Endodermal cell (in vitro differentiated cells): ENCODE results near the gene UBE2H. TPM values are rescaled to one million over a fixed set of nuclear protein-coding genes. Genes with fewer than 3 reads are reported as not detected.
"Not testable (repeated sequence)": the region's sequence is repeated elsewhere in the genome, so short reads cannot be mapped to it uniquely, and the experiment has no call there.

ENCODE experiments used
- DNase-seq: peaks from one replicate; pipeline ENCODE4 v3.0.0-alpha.2; 2017
- H3K27ac ChIP-seq: 2 replicates; pipeline ENCODE4 v1.5.1; 2013; ENCODE audit warnings: mild to moderate bottlenecking, low read depth, low read length, moderate library complexity
- H3K27me3 ChIP-seq: 2 replicates; pipeline ENCODE4 v1.6.1; 2013; ENCODE audit warnings: mild to moderate bottlenecking, low read length, moderate library complexity; ENCODE audit not compliant: insufficient read depth, control insufficient read depth, poor library complexity, severe bottlenecking
- H3K36me3 ChIP-seq: 2 replicates; pipeline ENCODE4 v1.7.0; 2013; ENCODE audit warnings: mild to moderate bottlenecking, low read length, moderate library complexity; ENCODE audit not compliant: control insufficient read depth, insufficient read depth
- H3K4me1 ChIP-seq: one replicate; pipeline ENCODE4 v1.7.0; 2013; ENCODE audit warnings: low read length; ENCODE audit not compliant: control insufficient read depth, insufficient read depth
- H3K4me3 ChIP-seq: 2 replicates; pipeline ENCODE4 v1.5.1; 2013; ENCODE audit warnings: mild to moderate bottlenecking, low read length, moderate library complexity
- H3K9ac ChIP-seq: 2 replicates; pipeline ENCODE4 v1.6.1; 2013; ENCODE audit warnings: mild to moderate bottlenecking, low read length, moderate library complexity; ENCODE audit not compliant: poor library complexity, severe bottlenecking; ENCODE audit errors: extremely low read depth
- H3K9me3 ChIP-seq: 2 replicates; pipeline ENCODE4 v1.6.1; 2013; ENCODE audit warnings: mild to moderate bottlenecking, low read length, moderate library complexity; ENCODE audit not compliant: control insufficient read depth
- H3K27ac Mint-ChIP-seq: 2 replicates; pipeline ENCODE4 v1.8.0; 2020; ENCODE audit warnings: mixed read lengths
- H3K27me3 Mint-ChIP-seq: 2 replicates; pipeline ENCODE4 v1.8.0; 2021; ENCODE audit warnings: mild to moderate bottlenecking, mixed read lengths; ENCODE audit not compliant: insufficient read depth
- H3K36me3 Mint-ChIP-seq: 2 replicates; pipeline ENCODE4 v1.8.0; 2020; ENCODE audit warnings: low read depth, mixed read lengths
- H3K4me1 Mint-ChIP-seq: 2 replicates; pipeline ENCODE4 v1.8.0; 2020; ENCODE audit warnings: mixed read lengths
- H3K4me3 Mint-ChIP-seq: 2 replicates; pipeline ENCODE4 v1.8.0; 2020; ENCODE audit warnings: mild to moderate bottlenecking, moderate library complexity, mixed read lengths
- H3K9me3 Mint-ChIP-seq: 2 replicates; pipeline ENCODE4 v1.8.0; 2020; ENCODE audit warnings: mild to moderate bottlenecking, mixed read lengths
- WGBS, 2 experiments: methylation state at CpG; one replicate each; pipeline versions ENCODE4 v1.1.5 to v1.1.7; 2013; ENCODE audit warnings: missing lambda C conversion rate in 2 of 2, mixed read lengths in 1 of 2; ENCODE audit not compliant: insufficient coverage in 1 of 2, insufficient read length in 1 of 2; 5-methylcytosine and 5-hydroxymethylcytosine counted together
- total RNA-seq, 2 donors: library from RNA; stranded (reverse); fragmentation: NEBNext Ultra II Directional in 1 of 2; extraction: Animal tissue kit (Norgen Biotek cat#: 25700) in 1 of 2; gene quantifications; 2 replicates in 1 of 2; 3 replicates in 1 of 2; pipeline ENCODE4 v1.2.1, GENCODE V29; 2021
- TF ChIP-seq, protein P1 (sequence below): fragments of 200-600 bp; sonication (generic); conservative IDR thresholded peaks from 2 replicates; pipeline ENCODE4 v1.5.0; 2021; ENCODE audit warnings: antibody characterized with exemption, mild to moderate bottlenecking

The UBE2H gene
- total RNA-seq, 2 donors from 2014 or later = 74.5 to 74.7 TPM

DNA sequence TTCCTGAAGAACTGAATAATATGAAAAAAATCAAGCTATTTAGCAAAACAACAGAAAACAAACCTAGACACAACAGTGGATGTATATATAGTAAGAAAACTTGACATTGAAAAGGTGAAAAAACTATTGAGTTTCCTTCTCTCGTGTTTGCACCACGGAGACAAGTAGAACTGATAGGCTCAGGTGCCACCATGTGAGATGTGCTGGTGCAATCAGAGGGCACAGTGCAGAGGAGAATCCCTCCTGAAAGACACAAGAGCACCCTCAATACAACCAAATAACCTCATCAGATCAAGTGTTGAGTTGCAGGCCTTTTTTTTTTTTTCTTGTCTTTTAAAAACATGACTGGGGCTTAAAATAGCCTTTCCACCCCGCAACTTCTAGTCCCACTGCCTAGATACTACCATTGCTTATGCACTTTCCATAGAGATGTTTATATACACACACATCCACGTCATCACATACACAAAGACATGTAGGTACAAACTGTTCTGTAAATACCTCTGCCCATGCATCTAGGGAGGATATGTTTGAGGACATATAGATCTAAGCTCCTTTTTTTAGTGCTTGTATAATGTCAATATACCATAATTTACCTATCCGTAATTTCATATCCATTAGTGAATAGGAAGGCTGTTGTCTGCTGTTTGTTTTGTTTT, 54.1 kb downstream of the UBE2H start:
- H3K27ac ChIP-seq = no peak overlapping the region
- no peaks in the 10 kb centered on the region for H3K27me3 ChIP-seq
- H3K36me3 ChIP-seq = peaks cover 29% of the 10 kb centered on the region
- H3K4me1 ChIP-seq = peaks cover 4% of the 10 kb centered on the region
- H3K4me3 Mint-ChIP-seq = no peak overlapping the region
- H3K4me1 Mint-ChIP-seq = peaks cover 25% of the 10 kb centered on the region
- TF ChIP-seq, protein P1, sequence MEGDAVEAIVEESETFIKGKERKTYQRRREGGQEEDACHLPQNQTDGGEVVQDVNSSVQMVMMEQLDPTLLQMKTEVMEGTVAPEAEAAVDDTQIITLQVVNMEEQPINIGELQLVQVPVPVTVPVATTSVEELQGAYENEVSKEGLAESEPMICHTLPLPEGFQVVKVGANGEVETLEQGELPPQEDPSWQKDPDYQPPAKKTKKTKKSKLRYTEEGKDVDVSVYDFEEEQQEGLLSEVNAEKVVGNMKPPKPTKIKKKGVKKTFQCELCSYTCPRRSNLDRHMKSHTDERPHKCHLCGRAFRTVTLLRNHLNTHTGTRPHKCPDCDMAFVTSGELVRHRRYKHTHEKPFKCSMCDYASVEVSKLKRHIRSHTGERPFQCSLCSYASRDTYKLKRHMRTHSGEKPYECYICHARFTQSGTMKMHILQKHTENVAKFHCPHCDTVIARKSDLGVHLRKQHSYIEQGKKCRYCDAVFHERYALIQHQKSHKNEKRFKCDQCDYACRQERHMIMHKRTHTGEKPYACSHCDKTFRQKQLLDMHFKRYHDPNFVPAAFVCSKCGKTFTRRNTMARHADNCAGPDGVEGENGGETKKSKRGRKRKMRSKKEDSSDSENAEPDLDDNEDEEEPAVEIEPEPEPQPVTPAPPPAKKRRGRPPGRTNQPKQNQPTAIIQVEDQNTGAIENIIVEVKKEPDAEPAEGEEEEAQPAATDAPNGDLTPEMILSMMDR = no peak
- no peak for DNase-seq
- H3K27ac Mint-ChIP-seq = no peak overlapping the region
- no peak overlapping the region for H3K9ac ChIP-seq
- no peak overlapping the region for H3K4me3 ChIP-seq
- H3K27me3 Mint-ChIP-seq = no peaks in the 10 kb centered on the region
- 80 to 87% methylated on average over 1 to 4 of the region's 5 CpGs for WGBS, 2 experiments
- no peaks in the 10 kb centered on the region for H3K9me3 ChIP-seq
- H3K36me3 Mint-ChIP-seq = peaks cover 29% of the 10 kb centered on the region
- H3K9me3 Mint-ChIP-seq = no peaks in the 10 kb centered on the region

DNA sequence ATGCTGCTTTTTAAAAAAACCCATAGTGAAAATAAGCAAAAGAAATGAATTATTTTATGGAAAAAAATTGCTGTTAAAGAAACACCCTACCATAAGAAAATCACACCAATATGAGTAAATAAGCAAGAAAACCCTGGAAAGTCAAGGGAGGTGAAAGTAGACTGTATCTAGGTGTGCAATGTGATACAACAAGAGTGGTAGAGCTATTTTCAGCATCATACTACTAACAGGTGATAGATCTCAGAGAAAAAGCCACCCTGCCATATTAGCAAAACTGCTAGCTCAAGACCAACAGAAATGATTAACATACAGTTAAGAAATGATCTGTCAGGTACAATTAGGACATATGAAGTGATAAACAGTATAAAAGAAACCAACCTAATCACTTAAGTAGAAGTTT, 54.8 kb downstream of the UBE2H start:
- Histone ChIP-seq H3K9me3 (no peaks in the 10 kb centered on the region), H3K27ac (no peak overlapping the region), H3K4me1 (peaks cover 4% of the 10 kb centered on the region), H3K36me3 (peaks cover 29% of the 10 kb centered on the region), H3K4me3 (no peak overlapping the region), H3K9ac (no peak overlapping the region), H3K27me3 (no peaks in the 10 kb centered on the region)
- H3K36me3 Mint-ChIP-seq = peaks cover 31% of the 10 kb centered on the region
- no peak for DNase-seq
- no peak overlapping the region for H3K4me3 Mint-ChIP-seq
- no peaks in the 10 kb centered on the region for H3K27me3 Mint-ChIP-seq
- H3K4me1 Mint-ChIP-seq = peaks cover 21% of the 10 kb centered on the region
- no peak overlapping the region for H3K27ac Mint-ChIP-seq
- TF ChIP-seq, protein P1 = no peak
- H3K9me3 Mint-ChIP-seq = no peaks in the 10 kb centered on the region

- Histone ChIP-seq H3K27me3 (no peaks in the 10 kb centered on the region), H3K4me1 (no peaks in the 10 kb centered on the region), H3K36me3 (peaks cover 29% of the 10 kb centered on the region), H3K9ac (no peak overlapping the region), H3K27ac (no peak overlapping the region), H3K4me3 (no peak overlapping the region), H3K9me3 (no peaks in the 10 kb centered on the region)
- H3K27ac Mint-ChIP-seq = no peak overlapping the region
- H3K27me3 Mint-ChIP-seq = no peaks in the 10 kb centered on the region
- 95 to 97% methylated on average over 5 to 6 of the region's 6 CpGs for WGBS, 2 experiments
- TF ChIP-seq, protein P1 = no peak
- H3K36me3 Mint-ChIP-seq = peaks cover 32% of the 10 kb centered on the region
- no peaks in the 10 kb centered on the region for H3K9me3 Mint-ChIP-seq
- no peak for DNase-seq
- no peak overlapping the region for H3K4me3 Mint-ChIP-seq
- peaks cover 13% of the 10 kb centered on the region for H3K4me1 Mint-ChIP-seq
These were observed 56.0 kb downstream of the UBE2H start for GRCh38 chr7:129896568-129897382.

GRCh38 chr7:129894184-129894583, 58.6 kb downstream of the UBE2H start:
- H3K4me3 ChIP-seq, H3K4me1 ChIP-seq, H3K27me3 ChIP-seq, H3K9me3 Mint-ChIP-seq, H3K9ac ChIP-seq, H3K9me3 ChIP-seq, H3K27me3 Mint-ChIP-seq, H3K4me3 Mint-ChIP-seq, DNase-seq, H3K4me1 Mint-ChIP-seq, H3K27ac Mint-ChIP-seq, H3K27ac ChIP-seq: not testable (repeated sequence)
- peaks cover 20% of the 10 kb centered on the region for H3K36me3 Mint-ChIP-seq
- 89 to 98% methylated on average over 4 to 7 of the region's 7 CpGs for WGBS, 2 experiments
- H3K36me3 ChIP-seq = peaks cover 21% of the 10 kb centered on the region
